ENCODE results near the gene GPSM3.

Gene GPSM3

DNA sequence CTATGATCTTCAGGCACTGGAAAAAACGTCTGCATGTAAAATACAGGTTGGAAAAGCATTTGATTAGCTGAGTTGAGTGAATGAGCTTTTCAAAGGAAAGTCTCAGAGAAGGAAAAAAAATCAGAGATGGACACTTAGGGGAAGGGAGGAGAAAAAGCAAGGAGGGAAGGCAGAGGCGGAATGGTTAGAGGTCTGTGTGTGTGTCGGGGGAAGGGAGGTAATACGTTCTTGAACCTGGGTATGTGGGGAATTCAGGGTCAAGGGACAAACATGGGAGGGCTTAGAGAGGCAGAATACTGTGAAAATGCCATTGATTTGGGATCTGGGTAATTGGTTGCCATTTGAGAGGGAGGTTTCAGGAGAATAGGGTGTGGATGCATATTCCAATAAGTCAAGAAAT lies 45.8 kb downstream of the GPSM3 start:
- ChIA-PET POLR2A (interaction anchor here (1.0 to 3.2 kb wide), 2 partner anchors 16 to 28 kb away, joined by 3 to 26 read pairs; partner anchors contain the start of gene FKBPL), CTCF (interaction anchor here (0.7 to 2.1 kb wide), 6 partner anchors 8 to 976 kb away, joined by 3 to 9 read pairs (median 6); no protein-coding TSS in a partner anchor)
- H3K4me1 ChIP-seq (ENCODE audit: control insufficient read depth, insufficient read depth, low read length) = 0 out of 2 replicates have a peak, but pooled peaks cover 2% of the 10 kb centered on the region
- TF ChIP-seq PRDM1 (tag by site-specific recombination; IDR thresholded peaks at IDR 0.05) (0 out of 2 replicates have a peak, but pooled peaks have one; percentile 3), ZNF112 (tag by site-specific recombination; IDR thresholded peaks at IDR 0.05) (no peak), KLF16 (tag by site-specific recombination; IDR thresholded peaks at IDR 0.05) (0 out of 2 replicates have a peak, but pooled peaks have one; percentile 1), ZFHX2 (tag by site-specific recombination; conservative IDR thresholded peaks at IDR 0.05) (0 out of 2 replicates have a peak, but pooled peaks have one; percentile 12), EGR2 (tag by site-specific recombination; IDR thresholded peaks at IDR 0.05; ENCODE audit: low read depth) (peak; percentile 27; the same call in 1 of the 2 replicates), ZNF549 (tag by site-specific recombination; IDR thresholded peaks at IDR 0.05) (no peak), ZNF335 (tag by site-specific recombination; conservative IDR thresholded peaks at IDR 0.05) (peak; percentile 18; the same call in 1 of the 2 replicates)
- TF ChIP-seq, protein P1, sequence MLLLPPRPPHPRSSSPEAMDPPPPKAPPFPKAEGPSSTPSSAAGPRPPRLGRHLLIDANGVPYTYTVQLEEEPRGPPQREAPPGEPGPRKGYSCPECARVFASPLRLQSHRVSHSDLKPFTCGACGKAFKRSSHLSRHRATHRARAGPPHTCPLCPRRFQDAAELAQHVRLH (tag by site-specific recombination; IDR thresholded peaks at IDR 0.05) = no peak
- H3K4me3 ChIP-seq (ENCODE audit: low read depth, low read length) = no peak overlapping the region
- no peaks in the 10 kb centered on the region for H3K9me3 ChIP-seq (ENCODE audit: control insufficient read depth, insufficient read depth, low read depth, low read length)
- H3K27ac ChIP-seq (ENCODE audit: extremely low read depth, low read depth, low read length) = no peak overlapping the region
- H3K36me3 ChIP-seq (ENCODE audit: control insufficient read depth in 2 of 2, insufficient read depth in 1 of 2, low read length in 2 of 2) = no peaks in the 10 kb centered on the region

DNA sequence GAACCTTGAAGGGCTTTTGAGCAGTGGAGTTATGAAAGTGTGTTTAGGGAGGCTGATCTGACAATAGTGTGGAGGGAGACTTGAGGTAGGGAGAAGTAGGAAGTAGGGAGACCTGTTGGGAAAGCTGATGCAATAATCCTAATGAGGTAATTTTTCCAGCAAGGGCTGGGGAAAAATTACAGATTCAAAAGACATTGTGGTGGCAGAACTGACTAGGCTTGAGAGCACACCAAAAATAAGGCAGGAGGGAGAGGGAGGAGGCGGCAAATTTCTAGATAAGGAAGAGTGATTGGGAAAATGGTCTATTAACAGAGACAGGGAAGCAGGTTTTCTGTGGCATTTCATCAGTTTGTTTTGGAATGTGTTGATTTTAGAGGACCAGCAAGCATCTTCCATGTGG lies 46.2 kb downstream of the GPSM3 start:
- ChIA-PET CTCF (interaction anchor here (0.7 to 2.1 kb wide), 8 partner anchors 9 to 977 kb away, joined by 3 to 9 read pairs (median 4); no protein-coding TSS in a partner anchor), POLR2A (interaction anchor here (1.0 to 3.2 kb wide), 2 partner anchors 16 to 28 kb away, joined by 3 to 26 read pairs; partner anchors contain the start of gene FKBPL)
- no peak overlapping the region for H3K4me3 ChIP-seq (ENCODE audit: low read depth, low read length)
- no peak overlapping the region for H3K27ac ChIP-seq (ENCODE audit: extremely low read depth, low read depth, low read length)
- H3K36me3 ChIP-seq (ENCODE audit: control insufficient read depth in 2 of 2, insufficient read depth in 1 of 2, low read length in 2 of 2) = no peaks in the 10 kb centered on the region
- H3K9me3 ChIP-seq (ENCODE audit: control insufficient read depth, insufficient read depth, low read depth, low read length) = no peaks in the 10 kb centered on the region
- H3K4me1 ChIP-seq (ENCODE audit: control insufficient read depth, insufficient read depth, low read length) = 0 out of 2 replicates have a peak, but pooled peaks cover 2% of the 10 kb centered on the region
- TF ChIP-seq SCRT2 (tag by site-specific recombination; IDR thresholded peaks at IDR 0.05) (peak; percentile 99), ZNF624 (tag by site-specific recombination; IDR thresholded peaks at IDR 0.05) (no peak), SCRT1 (tag by site-specific recombination; IDR thresholded peaks at IDR 0.05; ENCODE audit: borderline replicate concordance) (peak; percentile 83), ZNF600 (tag by site-specific recombination; IDR thresholded peaks at IDR 0.05) (peak; percentile 39; the same call in 1 of the 2 replicates), ZNF658 (tag by site-specific recombination; IDR thresholded peaks at IDR 0.05) (no peak), REPIN1 (tag by site-specific recombination; IDR thresholded peaks at IDR 0.05; ENCODE audit: low read depth) (no peak), SALL2 (tag by site-specific recombination; IDR thresholded peaks at IDR 0.05; ENCODE audit: borderline replicate concordance) (no peak), ZNF24 (tag by site-specific recombination; IDR thresholded peaks at IDR 0.05) (peak; percentile 53; the same call in 1 of the 2 replicates), ZNF76 (tag by site-specific recombination; IDR thresholded peaks at IDR 0.05; ENCODE audit: borderline replicate concordance, low read depth) (peak; percentile 64; the same call in 1 of the 2 replicates), ZBTB48 (tag by site-specific recombination; IDR thresholded peaks at IDR 0.05) (peak; percentile 99), ZNF626 (tag by site-specific recombination; IDR thresholded peaks at IDR 0.05) (no peak), ZBTB17 (tag by site-specific recombination; IDR thresholded peaks at IDR 0.05) (peak; percentile 80; the same call in 1 of the 2 replicates)
- TF ChIP-seq, protein P2, sequence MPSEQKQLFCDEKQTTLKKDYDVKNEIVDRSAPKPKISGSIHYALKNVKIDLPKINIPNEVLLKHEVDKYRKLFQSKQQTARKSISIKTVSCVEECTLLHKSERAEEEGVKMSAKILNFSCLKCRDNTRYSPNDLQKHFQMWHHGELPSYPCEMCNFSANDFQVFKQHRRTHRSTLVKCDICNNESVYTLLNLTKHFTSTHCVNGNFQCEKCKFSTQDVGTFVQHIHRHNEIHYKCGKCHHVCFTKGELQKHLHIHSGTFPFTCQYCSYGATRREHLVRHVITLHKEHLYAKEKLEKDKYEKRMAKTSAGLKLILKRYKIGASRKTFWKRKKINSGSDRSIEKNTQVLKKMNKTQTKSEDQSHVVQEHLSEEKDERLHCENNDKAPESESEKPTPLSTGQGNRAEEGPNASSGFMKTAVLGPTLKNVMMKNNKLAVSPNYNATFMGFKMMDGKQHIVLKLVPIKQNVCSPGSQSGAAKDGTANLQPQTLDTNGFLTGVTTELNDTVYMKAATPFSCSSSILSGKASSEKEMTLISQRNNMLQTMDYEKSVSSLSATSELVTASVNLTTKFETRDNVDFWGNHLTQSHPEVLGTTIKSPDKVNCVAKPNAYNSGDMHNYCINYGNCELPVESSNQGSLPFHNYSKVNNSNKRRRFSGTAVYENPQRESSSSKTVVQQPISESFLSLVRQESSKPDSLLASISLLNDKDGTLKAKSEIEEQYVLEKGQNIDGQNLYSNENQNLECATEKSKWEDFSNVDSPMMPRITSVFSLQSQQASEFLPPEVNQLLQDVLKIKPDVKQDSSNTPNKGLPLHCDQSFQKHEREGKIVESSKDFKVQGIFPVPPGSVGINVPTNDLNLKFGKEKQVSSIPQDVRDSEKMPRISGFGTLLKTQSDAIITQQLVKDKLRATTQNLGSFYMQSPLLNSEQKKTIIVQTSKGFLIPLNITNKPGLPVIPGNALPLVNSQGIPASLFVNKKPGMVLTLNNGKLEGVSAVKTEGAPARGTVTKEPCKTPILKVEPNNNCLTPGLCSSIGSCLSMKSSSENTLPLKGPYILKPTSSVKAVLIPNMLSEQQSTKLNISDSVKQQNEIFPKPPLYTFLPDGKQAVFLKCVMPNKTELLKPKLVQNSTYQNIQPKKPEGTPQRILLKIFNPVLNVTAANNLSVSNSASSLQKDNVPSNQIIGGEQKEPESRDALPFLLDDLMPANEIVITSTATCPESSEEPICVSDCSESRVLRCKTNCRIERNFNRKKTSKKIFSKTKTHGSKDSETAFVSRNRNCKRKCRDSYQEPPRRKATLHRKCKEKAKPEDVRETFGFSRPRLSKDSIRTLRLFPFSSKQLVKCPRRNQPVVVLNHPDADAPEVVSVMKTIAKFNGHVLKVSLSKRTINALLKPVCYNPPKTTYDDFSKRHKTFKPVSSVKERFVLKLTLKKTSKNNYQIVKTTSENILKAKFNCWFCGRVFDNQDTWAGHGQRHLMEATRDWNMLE (tag by site-specific recombination; conservative IDR thresholded peaks at IDR 0.05; ENCODE audit: low read depth) = peak; percentile 81
- TF ChIP-seq, protein P3, sequence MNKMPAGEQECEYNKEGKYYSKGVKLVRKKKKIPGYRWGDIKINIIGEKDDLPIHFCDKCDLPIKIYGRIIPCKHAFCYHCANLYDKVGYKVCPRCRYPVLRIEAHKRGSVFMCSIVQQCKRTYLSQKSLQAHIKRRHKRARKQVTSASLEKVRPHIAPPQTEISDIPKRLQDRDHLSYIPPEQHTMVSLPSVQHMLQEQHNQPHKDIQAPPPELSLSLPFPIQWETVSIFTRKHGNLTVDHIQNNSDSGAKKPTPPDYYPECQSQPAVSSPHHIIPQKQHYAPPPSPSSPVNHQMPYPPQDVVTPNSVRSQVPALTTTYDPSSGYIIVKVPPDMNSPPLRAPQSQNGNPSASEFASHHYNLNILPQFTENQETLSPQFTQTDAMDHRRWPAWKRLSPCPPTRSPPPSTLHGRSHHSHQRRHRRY (tag by site-specific recombination; IDR thresholded peaks at IDR 0.05) = no peak
- TF ChIP-seq, protein P4, sequence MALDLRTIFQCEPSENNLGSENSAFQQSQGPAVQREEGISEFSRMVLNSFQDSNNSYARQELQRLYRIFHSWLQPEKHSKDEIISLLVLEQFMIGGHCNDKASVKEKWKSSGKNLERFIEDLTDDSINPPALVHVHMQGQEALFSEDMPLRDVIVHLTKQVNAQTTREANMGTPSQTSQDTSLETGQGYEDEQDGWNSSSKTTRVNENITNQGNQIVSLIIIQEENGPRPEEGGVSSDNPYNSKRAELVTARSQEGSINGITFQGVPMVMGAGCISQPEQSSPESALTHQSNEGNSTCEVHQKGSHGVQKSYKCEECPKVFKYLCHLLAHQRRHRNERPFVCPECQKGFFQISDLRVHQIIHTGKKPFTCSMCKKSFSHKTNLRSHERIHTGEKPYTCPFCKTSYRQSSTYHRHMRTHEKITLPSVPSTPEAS (tag by site-specific recombination; IDR thresholded peaks at IDR 0.05) = peak; percentile 51
- TF ChIP-seq, protein P1 (tag by site-specific recombination; IDR thresholded peaks at IDR 0.05) = no peak
